A549 (cell line): ENCODE measurements around the gene DPH5.

Source experiments
- BCL3 ChIP-seq: fragments of >200 bp; sonication (Bioruptor Twin); formaldehyde crosslinking; IDR thresholded peaks from 3 replicates; pipeline ENCODE4 v1.6.1; 2016
- CTCF ChIP-seq: fragments of >200 bp; sonication (Bioruptor Twin); formaldehyde crosslinking; IDR thresholded peaks from 3 replicates; pipeline ENCODE4 v1.5.1; 2016
- ELK1 ChIP-seq: fragments of 150-350 bp; IDR thresholded peaks from 2 replicates; pipeline ENCODE4 v1.6.1; 2014; ENCODE audit warnings: low read depth, mild to moderate bottlenecking, low read length
- JUNB ChIP-seq: fragments of >200 bp; sonication (Bioruptor Twin); formaldehyde crosslinking; IDR thresholded peaks from 2 replicates; pipeline ENCODE4 v1.6.1; 2016
- MAFK ChIP-seq: fragments of 450-650 bp; IDR thresholded peaks from 2 replicates; pipeline ENCODE4 v1.6.1; 2014; ENCODE audit not compliant: partially characterized antibody
- NFE2L2 ChIP-seq: fragments of 150-350 bp; conservative IDR thresholded peaks from 2 replicates; pipeline ENCODE4 v1.6.1; 2014; ENCODE audit warnings: low read length
- POLR2A ChIP-seq: IDR thresholded peaks from 2 replicates; pipeline ENCODE4 v1.6.1; 2012; ENCODE audit warnings: mild to moderate bottlenecking, low read length
- POLR2AphosphoS2 ChIP-seq: conservative IDR thresholded peaks from 2 replicates; pipeline ENCODE4 v1.6.1; 2012; ENCODE audit warnings: low read length, improper control_type of control experiment, inconsistent platforms
- TFCP2L1 ChIP-seq: fragments of 250-450 bp; sonication (Bioruptor Pico); IDR thresholded peaks from 2 replicates; pipeline ENCODE4 v1.5.0; 2021; ENCODE audit warnings: mild to moderate bottlenecking
- USF2 ChIP-seq: fragments of 450-650 bp; IDR thresholded peaks from 2 replicates; pipeline ENCODE4 v1.6.1; 2014; ENCODE audit warnings: antibody characterized with exemption

- TF ChIP-seq TFCP2L1 (no peak), CTCF (no peak), BCL3 (no peak), POLR2A (no peak), JUNB (no peak), NFE2L2 (no peak), ELK1 (no peak), POLR2AphosphoS2 (no peak), MAFK (no peak), USF2 (no peak)
Measured at GRCh38 chr1:101044749-101045148, 19.2 kb upstream of the DPH5 start.
